ENCODE measurements around the gene PRSS3. TPM values are rescaled to one million over a fixed set of nuclear protein-coding genes. Genes with fewer than 3 reads are reported as not detected.
"Not testable (repeated sequence)": the region's sequence is repeated elsewhere in the genome, so short reads cannot be mapped to it uniquely, and the experiment has no call there.

PRSS3 gene
- not detected in 2 replicates for total RNA-seq (2014; rRNA removed)
- polyA plus RNA-seq (2012) = 0.13 TPM

GRCh38 chr9:33795281-33795680 lies at the start of gene PRSS3:
Gene PRSS3, plus strand, starts transcription at chr9:33795561. Its CDS starts 13 bp downstream, at chr9:33795574.
- DNase-seq (ENCODE audit: low read depth) = no peak

GRCh38 chr9:33748633-33749304 lies 46.6 kb upstream of the PRSS3 start:
- DNase-seq (ENCODE audit: low read depth) = no peak

- DNase-seq (ENCODE audit: low read depth) = not testable (repeated sequence)
Measured at GRCh38 chr9:33749305-33749654, 46.1 kb upstream of the PRSS3 start.

- no peak for DNase-seq (ENCODE audit: low read depth)
Measured at GRCh38 chr9:33750307-33750838, 45.0 kb upstream of the PRSS3 start.

- no peak for DNase-seq (ENCODE audit: low read depth)
Measured at GRCh38 chr9:33750839-33751339, 44.5 kb upstream of the PRSS3 start.

GRCh38 chr9:33751536-33752129 lies 43.7 kb upstream of the PRSS3 start:
- no peak for DNase-seq (ENCODE audit: low read depth)

- DNase-seq (ENCODE audit: low read depth) = no peak
Measured at GRCh38 chr9:33752130-33752637, 43.2 kb upstream of the PRSS3 start.

GRCh38 chr9:33752789-33753188 lies 42.6 kb upstream of the PRSS3 start:
- not testable (repeated sequence) for DNase-seq (ENCODE audit: low read depth)

- not testable (repeated sequence) for DNase-seq (ENCODE audit: low read depth)
Measured at GRCh38 chr9:33759648-33760047, 35.7 kb upstream of the PRSS3 start.

GRCh38 chr9:33762343-33762742 lies 33.0 kb upstream of the PRSS3 start:
- no peak for DNase-seq (ENCODE audit: low read depth)

- DNase-seq (ENCODE audit: low read depth) = peak; percentile 29
Measured at GRCh38 chr9:33763709-33764108, 31.7 kb upstream of the PRSS3 start.

- peak; percentile 62 for DNase-seq (ENCODE audit: low read depth)
Measured at GRCh38 chr9:33765411-33765810, 29.9 kb upstream of the PRSS3 start.

GRCh38 chr9:33770156-33770880 lies 25.0 kb upstream of the PRSS3 start:
- not testable (repeated sequence) for DNase-seq (ENCODE audit: low read depth)

- not testable (repeated sequence) for DNase-seq (ENCODE audit: low read depth)
Measured at GRCh38 chr9:33773135-33773534, 22.2 kb upstream of the PRSS3 start.

GRCh38 chr9:33774074-33774659 lies 21.2 kb upstream of the PRSS3 start:
- DNase-seq (ENCODE audit: low read depth) = not testable (repeated sequence)

GRCh38 chr9:33776578-33776977 lies 18.8 kb upstream of the PRSS3 start:
- no peak for DNase-seq (ENCODE audit: low read depth)

GRCh38 chr9:33778700-33779351 lies 16.5 kb upstream of the PRSS3 start:
- DNase-seq (ENCODE audit: low read depth) = peak; percentile 51

GRCh38 chr9:33780276-33780675 lies 15.1 kb upstream of the PRSS3 start:
- DNase-seq (ENCODE audit: low read depth) = no peak

- DNase-seq (ENCODE audit: low read depth) = no peak
Measured at GRCh38 chr9:33781736-33782135, 13.6 kb upstream of the PRSS3 start.

GRCh38 chr9:33782395-33783152 lies 12.8 kb upstream of the PRSS3 start:
- peak; percentile 46 for DNase-seq (ENCODE audit: low read depth)
